Stimulated activated CD8-positive, alpha-beta memory T cell treated with anti-CD3 and anti-CD28 coated beads, Interleukin-7, amount 100 ng/mL, for 1 hour (primary cell): ENCODE data around the gene TPRKB.
"Not testable (repeated sequence)": the region's sequence is repeated elsewhere in the genome, so short reads cannot be mapped to it uniquely, and the experiment has no call there.

Experiments
- DNase-seq, 2 donors: peaks; one replicate each; pipeline ENCODE4 v3.0.0-alpha.2; 2020; ENCODE audit warnings: low read depth in 2 of 2

TPRKB gene

DNA sequence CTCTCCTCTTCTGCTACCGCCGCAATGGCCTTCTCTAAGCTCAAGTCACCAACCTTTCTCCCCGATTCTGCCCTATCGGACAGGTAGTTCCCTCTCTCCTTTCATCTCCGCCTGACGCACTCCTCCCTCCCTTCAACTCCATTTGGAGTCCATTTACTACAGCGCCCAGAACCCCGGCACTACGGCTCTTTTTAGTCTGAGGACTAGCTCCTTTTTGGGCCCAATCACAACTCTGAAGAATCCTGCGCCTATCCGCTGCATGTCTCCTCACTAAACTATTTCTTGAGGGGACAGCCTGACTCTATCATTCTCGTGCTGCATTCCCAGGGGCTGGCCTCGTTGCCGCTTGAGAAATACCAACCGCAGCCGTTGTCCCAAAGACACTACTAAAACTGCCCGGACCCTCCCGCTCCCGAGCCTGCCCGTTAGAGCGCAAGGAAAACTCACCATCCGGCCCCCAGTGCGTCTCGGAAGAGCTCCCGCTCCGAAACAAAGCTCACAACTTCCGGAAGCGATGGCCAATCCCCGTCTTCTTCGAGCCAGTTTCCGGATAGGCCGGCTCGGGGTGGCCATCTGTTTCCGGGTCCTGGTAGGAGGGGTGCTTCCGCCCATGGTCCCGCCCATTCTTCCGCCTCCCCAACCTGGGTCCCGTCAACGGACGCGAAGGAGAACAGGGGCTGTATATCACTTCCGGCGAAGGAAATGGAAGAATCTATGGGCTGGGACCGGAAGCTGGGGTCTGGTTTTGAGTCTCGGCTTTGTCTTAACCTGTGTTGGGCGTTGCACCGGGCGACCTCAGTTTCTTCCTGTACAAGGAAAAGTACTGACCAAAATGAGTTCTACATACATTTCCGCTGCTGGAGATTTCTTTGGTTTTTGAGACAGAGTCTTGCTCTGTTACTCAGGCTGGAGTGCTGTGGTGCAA is at the start of gene TPRKB:
Gene TPRKB, minus strand, starts transcription at position 491 of the 925 bp plus-strand sequence. CDS start 2,776 bp downstream, outside the sequence.
- peak; percentile 87 to 88 for DNase-seq

DNA sequence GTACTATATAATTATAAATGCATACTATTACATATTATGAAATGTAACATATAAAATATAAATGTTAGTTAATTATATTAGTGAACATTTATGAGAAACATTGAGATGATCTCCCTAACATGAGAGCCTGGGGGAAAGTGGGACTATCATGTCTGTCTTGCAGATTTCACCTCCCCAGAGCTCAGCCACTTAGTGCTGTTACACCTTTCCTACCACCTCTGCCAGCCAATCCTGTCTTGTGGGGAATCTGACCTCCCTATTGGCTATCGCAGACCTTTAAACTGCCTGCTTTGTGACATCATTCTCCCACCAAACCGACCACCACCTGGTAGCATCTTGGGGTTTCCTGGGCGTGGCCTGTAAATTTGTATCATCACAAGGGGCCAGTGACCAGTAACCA is 46.7 kb upstream of the TPRKB start, which contains the start of gene C2orf78:
Gene C2orf78, plus strand, starts transcription at position 301 of the 400 bp plus-strand sequence. CDS start 127 bp downstream, outside the sequence.
- not testable (repeated sequence) for DNase-seq

DNA sequence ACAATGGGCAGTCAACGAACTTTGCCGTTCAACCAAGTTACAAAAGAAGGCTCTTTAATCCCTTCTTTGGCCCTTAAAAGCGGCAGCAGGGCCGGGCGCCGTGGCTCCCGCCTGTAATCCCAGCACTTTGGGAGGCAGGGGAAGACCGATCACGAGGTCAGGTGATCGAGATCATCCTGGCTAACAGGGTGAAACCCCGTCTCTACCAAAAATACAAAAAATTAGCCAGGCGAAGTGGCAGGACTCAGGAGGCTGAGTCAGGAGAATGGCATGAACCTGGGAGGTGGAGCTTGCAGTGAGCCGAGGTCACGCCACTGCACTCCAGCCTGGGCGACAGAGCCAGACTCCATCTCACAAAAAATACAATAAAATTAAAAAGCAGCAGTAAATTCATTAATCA is 46.3 kb upstream of the TPRKB start:
- not testable (repeated sequence) for DNase-seq

DNA sequence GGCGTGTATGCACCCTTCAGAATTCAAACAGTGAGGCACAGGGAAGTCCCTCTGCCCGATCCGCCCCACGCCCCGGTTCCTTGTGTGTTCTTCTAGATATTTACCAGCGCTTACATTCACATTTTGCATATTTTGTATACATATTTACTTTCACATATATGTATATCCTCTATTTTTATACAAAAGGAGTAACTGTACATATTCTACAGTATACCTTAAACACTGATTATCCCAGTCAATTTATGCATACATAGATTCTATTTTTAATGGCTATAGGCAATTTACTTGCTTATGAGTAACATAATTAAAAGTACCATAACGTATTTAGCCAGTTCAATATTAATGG is 43.1 kb upstream of the TPRKB start:
- no peak for DNase-seq

DNA sequence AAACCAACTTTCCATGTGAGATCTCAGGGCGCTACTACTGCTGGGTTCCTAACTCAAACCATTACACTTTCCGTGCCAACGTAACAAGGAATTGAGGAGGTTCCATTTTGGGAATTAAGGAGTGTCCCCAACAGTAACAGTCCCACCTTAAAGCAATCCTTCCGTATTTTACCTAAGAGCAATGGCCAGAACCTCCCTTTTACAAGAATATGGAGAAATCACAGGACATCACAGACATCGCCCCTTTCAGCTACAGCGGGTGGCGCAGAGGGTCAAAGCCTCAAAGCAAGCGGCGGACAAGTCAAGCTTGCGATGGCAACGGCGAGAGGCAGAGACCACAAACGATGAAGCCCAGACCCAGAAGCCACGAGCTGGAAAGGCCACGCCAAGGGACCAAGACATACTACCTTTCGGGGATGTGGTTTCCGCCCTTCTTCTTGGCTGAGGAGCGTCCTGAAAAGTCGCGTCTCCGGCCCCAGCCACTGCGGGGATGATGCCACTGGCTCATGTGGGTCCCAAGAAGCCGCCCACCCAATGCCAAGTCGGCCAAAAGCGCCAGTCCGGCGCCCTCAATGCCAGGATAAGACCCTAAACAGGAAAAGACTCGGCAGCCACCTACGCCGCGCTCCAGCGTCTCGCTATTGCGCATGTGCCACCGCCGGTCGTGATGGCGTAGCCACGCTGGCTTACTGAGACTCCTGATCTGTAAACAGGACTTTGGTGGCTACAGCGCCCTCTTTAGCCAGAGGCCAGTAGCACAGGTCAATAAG is 42.5 kb upstream of the TPRKB start, which contains the start of gene DUSP11:
Gene DUSP11, minus strand, starts transcription at position 637 of the 770 bp plus-strand sequence. Its CDS starts 129 bp downstream, at position 508.
- DNase-seq: peak; percentile 88 to 95

DNA sequence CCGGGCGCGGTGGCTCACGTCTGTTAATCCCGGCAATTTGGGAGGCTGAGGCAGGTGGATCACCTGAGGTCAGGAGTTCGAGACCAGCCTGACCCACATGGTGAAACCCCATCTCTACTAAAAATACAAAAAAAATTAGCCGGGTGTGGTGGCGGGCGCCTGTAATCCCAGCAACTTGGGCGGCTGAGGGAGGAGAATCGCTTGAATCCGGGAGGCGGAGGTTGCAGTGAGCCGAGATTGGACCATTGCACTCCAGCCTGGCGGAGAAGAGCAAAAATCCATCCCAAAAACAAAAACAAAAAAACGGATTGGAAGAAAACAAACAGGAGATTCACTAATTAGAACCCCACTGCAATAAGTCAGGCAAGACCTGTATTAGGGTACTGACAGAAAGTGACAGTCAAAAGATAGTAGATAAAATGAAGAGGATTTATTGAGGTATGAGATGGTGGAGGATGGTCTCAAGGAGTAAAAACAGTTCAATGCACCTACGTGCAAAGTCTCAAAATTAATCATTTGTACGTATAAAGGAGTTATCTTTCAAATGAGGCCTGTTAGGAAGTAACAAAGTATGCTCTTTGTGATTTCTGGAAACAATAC is 41.8 kb upstream of the TPRKB start:
- not testable (repeated sequence) for DNase-seq

DNA sequence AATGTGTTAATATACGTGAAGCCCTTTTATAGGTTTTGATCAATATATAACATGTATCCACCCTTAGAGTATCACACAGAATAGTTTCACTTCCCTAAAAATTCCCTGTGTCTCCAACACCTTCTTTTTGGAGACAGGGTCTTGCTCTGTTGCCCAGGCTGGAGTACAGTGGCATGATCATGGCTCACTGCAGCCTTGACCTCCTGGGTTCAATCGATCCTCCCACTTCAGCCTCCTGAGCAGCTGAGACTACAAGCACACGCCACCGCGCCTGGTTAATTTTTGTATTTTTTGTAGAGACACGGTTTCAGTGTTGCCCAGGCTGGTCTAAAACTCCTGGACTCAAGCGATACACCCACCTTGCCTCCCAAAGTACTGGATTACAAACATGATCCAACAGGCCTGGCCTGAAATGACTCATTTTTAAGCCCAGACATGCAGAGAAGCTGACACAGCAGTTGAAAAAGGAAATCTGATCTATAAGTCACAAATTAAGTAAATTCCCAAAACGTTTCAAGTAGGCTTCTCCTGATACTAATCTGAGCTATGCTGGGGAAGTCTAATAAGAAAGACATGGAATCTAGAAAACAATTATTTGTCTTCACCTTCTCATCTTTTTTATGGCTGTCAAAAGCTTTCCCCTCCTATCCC is 39.8 kb upstream of the TPRKB start:
- no peak for DNase-seq

DNA sequence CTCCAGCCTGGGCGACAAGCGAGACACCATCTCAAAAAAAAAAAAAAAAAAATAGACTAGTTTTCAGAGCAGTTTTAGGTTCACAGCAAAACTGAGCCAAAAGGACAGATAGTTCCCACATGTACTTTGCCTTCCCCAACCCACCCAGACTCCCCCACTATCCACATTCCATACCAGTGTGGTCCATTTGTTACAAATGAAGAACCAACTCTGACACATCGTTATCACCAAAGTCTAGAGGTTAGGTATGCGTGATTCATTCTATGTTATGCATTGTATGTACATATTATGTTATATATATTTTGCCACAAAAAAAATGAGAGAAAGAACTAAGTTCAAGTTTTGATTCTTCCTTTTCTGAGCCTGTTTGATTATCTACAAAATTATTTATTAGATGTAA is 39.2 kb upstream of the TPRKB start:
- no peak for DNase-seq

DNA sequence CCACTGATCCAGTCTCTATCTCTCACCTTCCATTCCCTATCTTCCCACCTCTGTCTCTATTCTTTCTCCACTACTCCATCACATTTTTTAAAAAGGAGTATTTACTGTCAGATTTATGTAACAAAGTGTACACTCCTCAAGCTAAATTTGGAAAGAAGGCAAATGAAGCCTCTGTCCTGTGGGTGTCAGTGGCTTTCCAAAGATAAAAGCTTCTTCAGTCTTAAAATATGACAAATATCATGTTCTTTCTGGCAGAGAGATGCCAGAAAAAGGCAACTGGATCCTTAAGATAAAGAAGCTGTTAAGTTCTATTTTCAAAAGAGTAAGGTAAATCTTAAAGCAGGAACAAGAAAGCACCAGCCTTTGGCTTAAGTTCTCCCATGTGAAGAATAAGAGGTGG is 35.7 kb upstream of the TPRKB start:
- DNase-seq: no peak

DNA sequence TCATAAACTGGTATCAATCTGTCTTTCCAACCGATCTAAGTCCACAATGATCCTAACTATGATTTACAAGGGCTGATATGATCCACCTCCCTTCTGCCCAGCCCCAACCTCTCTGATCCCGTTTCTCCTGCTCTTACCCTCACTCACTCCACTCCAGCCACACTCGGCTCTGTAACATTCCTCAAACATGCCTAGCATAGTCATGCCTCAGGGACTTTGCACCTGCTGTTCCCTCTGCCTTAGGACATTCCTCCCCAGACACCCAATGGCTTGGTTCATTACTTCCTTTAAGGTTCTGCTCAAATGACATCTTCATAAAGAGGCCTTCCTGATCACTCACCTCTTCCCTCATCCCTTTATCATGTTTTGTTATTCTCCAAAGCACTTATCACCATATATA is 33.6 kb upstream of the TPRKB start:
- no peak for DNase-seq

DNA sequence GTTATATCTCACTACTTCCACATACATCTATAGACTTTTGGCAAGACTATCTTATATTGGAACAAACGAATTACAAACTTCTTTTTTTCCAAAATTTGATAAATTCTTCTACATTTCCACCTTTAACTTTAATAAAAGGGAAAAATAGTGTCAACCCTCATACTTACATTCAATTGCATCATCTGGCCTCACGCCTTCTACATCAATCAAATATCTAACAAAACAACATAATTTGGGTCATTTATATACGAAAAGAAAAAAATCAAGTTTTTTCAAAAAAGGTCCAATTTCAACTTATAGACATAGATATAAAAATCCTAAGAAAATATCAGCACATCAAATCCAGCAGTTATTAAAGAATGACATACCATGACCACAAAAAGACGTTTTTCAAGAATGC is 29.8 kb upstream of the TPRKB start:
- no peak for DNase-seq

DNA sequence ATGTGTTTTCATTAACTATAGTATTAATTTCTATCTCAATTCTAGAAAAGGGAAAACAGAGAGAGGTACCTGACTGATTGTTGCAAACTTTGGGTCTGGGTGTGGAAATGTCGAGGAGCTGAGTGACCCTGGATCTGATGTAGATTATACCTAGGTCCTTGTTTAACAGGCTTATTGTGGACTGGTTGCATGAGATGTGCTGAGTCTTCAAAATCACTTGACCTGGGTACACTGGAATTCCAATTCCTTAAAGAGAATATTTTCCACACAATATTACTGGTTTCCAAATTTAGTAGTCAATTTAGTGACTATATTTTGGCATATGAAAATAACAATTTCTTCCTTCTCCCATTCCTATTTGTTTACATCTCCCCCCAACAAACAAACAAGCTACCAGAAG is 29.2 kb upstream of the TPRKB start:
- DNase-seq: no peak

DNA sequence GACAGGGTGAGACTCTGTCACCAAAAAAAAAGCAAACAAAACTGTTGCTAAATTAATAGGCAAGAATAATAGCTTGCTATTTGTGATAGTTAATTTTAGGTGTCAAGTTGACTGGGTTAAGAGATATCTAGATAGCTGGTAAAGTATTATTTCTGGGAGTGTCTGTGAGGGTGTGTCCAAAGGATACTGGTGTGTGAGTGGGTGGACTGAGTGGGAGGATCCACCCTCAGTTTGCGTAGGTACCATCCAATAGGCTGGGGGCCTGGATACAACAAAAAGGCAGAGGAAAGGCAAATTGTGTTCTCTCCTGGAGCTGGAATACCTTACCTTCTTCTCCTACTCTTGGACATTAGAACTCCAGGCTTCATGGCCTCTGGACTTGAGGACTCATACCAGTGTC is 27.8 kb upstream of the TPRKB start:
- no peak for DNase-seq

DNA sequence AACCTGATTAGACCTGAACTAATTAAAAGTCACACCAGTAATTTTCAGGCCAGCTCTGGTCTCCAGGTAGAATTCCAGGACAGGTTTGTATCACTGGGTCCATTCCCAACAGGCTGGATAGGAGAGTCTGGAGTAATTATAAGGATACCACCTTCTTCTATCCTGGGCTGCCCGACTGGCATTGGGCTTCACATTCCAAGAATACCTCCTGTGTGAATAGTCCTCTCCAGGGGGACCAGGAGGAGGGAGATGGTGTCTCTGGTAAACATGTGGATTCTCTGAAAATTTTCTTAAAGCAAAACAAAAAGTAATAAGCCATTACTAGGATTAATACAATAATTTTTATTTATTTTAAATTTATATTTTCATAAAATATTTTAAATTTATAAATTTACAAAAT is 25.4 kb upstream of the TPRKB start:
- no peak for DNase-seq

DNA sequence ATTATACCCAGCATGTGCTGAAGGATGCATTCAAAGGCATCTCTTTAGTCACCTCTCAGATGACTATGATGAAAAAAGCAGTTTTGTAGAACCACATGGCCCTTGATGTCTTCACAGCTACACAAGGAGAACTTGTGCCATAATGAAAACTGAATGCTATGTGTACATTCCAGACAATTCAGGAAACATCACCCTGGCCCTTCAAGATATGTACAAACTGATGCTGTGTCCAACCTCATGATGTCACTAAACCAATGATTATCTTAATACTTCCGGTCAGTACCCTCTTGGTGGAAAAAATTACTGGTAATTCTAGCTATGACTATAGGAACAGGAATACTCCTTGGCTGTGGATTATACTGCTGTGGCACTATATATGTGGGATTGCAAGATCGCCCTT is 22.8 kb upstream of the TPRKB start:
- DNase-seq: no peak

DNA sequence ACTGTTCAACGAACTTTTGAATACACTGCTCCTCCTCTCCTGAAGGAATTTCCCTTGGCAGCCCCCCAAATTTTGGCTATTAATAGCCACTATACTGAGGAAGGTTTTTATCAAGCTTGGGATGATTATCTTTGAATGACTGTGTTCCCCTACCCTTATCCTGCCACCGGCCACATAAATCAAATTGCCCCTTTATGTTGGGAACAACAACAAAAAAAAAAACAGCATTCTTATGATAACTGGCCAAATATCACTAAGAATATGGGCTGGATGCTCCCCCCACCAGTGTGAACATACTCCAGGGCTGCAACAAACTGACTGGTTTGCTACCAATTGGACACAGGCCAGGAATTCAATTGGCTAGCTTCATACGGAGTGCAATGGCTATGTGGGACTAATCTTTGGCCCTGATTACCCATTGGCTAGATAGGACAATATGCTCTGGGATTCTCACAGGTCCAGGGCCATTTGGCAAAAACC is 22.2 kb upstream of the TPRKB start:
- no peak for DNase-seq

DNA sequence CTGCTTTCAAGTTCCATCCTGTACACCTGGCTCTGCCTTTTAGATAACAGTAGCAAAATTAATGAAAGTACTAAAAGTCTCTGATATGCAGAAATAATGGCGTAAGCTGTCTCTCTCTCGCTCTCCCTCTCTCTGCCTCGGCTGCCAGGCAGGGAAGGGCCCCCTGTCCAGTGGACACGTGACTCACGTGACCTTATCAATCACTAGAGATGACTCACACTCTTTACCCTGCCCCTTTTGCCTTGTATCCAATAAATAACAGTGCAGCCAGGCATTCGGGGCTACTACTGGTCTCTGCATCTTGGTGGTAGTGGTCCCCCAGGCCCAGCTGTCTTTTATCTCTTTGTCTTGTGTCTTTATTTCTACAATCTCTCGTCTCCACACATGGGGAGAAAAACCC is 17.2 kb upstream of the TPRKB start:
- DNase-seq: not testable (repeated sequence)

DNA sequence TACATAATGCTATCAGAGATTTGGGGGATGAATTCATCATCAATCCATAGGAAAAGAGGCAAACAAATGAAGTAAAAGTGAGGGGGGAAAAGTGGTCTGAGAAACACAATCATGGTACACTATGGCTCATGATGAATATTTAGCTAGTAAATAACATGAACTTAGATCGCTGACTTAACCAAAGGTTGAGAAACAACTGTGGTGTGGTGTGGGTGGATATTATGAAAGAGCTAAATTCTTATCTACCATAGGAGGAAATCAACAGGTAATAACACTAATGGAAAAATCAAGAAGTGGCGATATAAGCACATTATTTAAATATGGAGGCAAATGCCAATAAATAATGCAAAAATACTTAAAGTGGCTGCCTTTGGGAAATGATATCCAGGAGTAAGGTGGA is 12.2 kb upstream of the TPRKB start:
- DNase-seq: no peak

DNA sequence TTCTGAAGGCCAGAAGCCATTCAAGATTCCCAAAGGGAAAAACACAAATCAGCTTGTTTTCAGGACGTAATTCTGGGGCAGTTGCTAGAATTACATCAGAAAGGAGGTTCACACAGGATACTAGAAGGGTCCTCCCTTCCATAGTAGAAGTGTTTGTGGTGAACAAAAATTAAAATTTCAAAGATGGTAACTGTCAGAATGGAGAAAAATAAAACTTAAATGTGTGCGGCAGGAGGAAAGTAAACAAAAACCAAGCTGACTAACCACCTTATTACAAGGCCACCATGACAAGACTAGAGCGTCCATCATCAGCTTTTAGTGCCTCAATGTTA is 9.7 kb upstream of the TPRKB start:
- no peak for DNase-seq

DNA sequence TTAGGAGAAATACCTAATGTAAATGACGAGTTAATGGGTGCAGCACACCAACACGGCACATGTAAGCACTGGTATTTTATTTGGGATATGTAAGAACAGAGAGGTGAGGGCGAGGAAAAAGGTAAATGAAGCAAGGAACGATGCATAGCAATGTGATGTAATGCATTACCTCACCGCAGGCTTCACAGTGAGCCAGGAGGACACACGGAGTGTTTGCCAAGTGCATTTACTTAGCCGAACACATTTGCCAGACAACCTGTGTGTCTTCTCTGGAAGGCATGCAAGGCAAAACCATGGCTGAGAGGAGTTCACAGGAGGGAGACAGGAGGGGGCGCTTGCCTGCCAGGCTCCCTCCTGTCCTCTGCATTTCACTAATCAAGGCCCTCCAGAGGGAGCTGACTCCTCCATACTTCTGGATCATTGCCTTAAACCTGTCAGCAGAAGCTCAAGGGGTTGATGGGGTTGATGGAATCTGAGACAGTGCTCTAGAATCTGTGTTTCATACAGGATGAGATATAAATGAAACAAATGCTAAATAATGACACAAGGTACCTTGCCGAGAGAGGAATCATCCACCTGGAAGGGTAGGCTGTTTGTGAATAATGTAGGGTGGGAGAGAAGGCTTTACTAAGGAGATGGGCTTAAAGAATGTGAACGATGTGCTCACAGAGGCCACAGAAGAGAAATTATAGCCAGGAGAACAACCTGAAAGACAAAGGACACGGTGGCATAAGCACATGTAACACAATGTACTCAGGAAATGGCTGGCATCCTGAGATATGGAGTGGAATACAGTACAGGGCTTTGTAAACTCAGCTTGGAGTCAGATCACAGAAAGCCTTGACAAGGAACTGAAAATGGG is 9.1 kb upstream of the TPRKB start:
- DNase-seq: no peak

DNA sequence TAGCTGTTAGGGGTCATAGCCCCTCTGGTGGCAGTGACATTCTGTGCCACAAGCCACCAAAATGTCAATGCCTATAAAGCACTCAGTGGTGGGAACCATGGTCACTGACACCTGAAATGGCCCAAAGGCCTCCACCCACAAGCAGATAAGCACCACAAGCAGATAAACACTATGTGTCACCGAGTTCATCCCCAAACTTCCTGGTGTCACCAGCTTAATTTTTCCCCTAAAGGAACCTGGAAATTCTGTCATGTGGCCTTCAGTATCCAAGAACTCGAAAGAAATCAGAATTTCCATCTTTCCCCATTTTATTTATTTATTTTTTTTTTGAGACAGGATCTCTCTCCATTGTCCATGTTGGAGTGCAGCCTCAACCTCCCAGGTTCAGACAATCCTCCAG is 3.6 kb upstream of the TPRKB start:
- DNase-seq: no peak
